ENCODE data around the gene DENND2C. TPM values are rescaled to one million over a fixed set of nuclear protein-coding genes. Genes with fewer than 3 reads are reported as not detected.

DENND2C gene
- total RNA-seq, 1 experiment from 2014 or later: 1.3 TPM

DNA sequence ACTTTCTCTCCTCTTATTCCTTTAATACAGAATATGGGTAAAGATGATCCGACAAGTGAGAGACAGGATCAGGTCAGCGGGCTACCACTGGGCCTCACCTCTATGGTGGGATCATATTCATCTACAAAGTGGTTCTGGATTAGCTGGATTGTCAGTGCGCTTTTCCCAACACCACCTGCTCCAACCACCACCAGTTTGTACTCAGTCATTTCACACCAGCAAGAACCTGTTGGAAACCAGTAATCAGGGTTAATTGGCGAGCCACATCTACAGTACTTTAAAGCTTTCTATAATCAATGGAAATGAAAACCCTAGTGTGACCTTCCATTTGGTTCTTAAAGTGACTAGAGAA, 46.1 kb upstream of the DENND2C start:
- no peak for TF ChIP-seq CTCF (IDR thresholded peaks at IDR 0.05; ENCODE audit: unreplicated experiment)
- CTCF ChIA-PET: no interaction called here
- H3K4me1 Mint-ChIP-seq (ENCODE audit: low read depth, unreplicated experiment): no peaks in the 10 kb centered on the region
- H3K9me3 Mint-ChIP-seq (ENCODE audit: low read depth, unreplicated experiment): no peaks in the 10 kb centered on the region
- peaks cover 55% of the 10 kb centered on the region for H3K36me3 Mint-ChIP-seq (ENCODE audit: insufficient read depth, unreplicated experiment)
- intact Hi-C loops (cut with micrococcal nuclease; ENCODE audit: unreplicated experiment): no loop called here
- peak overlapping the region; percentile 97 for H3K4me3 Mint-ChIP-seq (ENCODE audit: low read depth, unreplicated experiment)
- BruUV-seq (replicated peaks): no TSS peak
- no peak for DNase-seq
- H3K27ac Mint-ChIP-seq (ENCODE audit: unreplicated experiment): peak overlapping the region; percentile 100
- H3K27me3 Mint-ChIP-seq (ENCODE audit: unreplicated experiment): no peaks in the 10 kb centered on the region

DNA sequence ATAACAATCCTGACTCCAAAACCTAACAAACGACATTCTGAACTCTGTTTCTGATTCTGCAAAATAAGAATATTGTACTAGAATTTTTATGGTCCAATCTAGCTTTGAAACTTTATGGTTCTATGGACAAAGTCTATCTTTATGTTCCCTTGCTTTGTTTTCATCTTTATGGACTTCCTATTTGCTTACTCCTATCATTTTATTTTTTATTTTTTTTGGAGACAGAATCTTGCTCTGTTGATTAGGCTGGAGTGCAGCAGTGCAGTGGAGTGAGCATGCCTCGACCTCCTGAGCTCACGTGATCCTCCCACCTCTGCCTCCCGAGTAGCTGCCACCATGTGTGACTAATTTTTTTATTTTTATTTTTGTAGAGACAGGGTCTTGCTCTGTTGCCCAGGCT, 43.1 kb upstream of the DENND2C start:
- no peaks in the 10 kb centered on the region for H3K9me3 Mint-ChIP-seq (ENCODE audit: low read depth, unreplicated experiment)
- no peaks in the 10 kb centered on the region for H3K4me1 Mint-ChIP-seq (ENCODE audit: low read depth, unreplicated experiment)
- no peak for TF ChIP-seq CTCF (IDR thresholded peaks at IDR 0.05; ENCODE audit: unreplicated experiment)
- peaks cover 44% of the 10 kb centered on the region for H3K36me3 Mint-ChIP-seq (ENCODE audit: insufficient read depth, unreplicated experiment)
- H3K4me3 Mint-ChIP-seq (ENCODE audit: low read depth, unreplicated experiment): no peak overlapping the region
- CTCF ChIA-PET: interaction anchor here (0.6 kb wide), 1 partner anchor 8 kb away, joined by 4 read pairs; no protein-coding TSS in a partner anchor
- intact Hi-C loops (cut with micrococcal nuclease; ENCODE audit: unreplicated experiment): no loop called here
- H3K27me3 Mint-ChIP-seq (ENCODE audit: unreplicated experiment): no peaks in the 10 kb centered on the region
- no peak overlapping the region for H3K27ac Mint-ChIP-seq (ENCODE audit: unreplicated experiment)
- BruUV-seq (replicated peaks): no TSS peak
- no peak for DNase-seq

GRCh38 chr1:114710360-114710759, 40.5 kb upstream of the DENND2C start:
- H3K36me3 Mint-ChIP-seq (ENCODE audit: insufficient read depth, unreplicated experiment): peaks cover 29% of the 10 kb centered on the region

DNA sequence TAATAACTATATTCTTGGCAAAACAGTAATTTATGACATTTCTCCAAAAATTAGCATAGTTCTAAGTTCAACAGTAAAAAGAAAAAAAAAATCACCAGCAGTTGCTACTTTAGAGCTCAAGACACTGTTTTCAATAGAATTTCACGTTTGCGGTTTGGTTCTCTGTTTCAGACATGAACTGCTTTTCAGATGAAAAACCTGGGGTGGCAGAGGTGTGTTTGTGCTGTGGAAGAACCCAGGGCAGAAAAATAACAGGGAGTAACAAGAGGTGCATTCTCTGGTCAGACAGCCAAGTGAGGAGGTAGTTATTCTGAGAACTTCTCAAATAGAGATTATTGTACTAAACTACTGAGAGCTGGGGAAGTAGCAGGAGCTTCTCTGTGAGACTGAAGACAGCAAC, 37.8 kb upstream of the DENND2C start:
- H3K36me3 Mint-ChIP-seq (ENCODE audit: insufficient read depth, unreplicated experiment): peaks cover 21% of the 10 kb centered on the region
- DNase-seq: no peak
- no peaks in the 10 kb centered on the region for H3K9me3 Mint-ChIP-seq (ENCODE audit: low read depth, unreplicated experiment)
- no peak for TF ChIP-seq CTCF (IDR thresholded peaks at IDR 0.05; ENCODE audit: unreplicated experiment)
- intact Hi-C loops (cut with micrococcal nuclease; ENCODE audit: unreplicated experiment): no loop called here
- CTCF ChIA-PET: no interaction called here
- no peaks in the 10 kb centered on the region for H3K27me3 Mint-ChIP-seq (ENCODE audit: unreplicated experiment)
- no peak overlapping the region for H3K27ac Mint-ChIP-seq (ENCODE audit: unreplicated experiment)
- BruUV-seq (replicated peaks): TSS peak; percentile 1
- no peaks in the 10 kb centered on the region for H3K4me1 Mint-ChIP-seq (ENCODE audit: low read depth, unreplicated experiment)
- no peak overlapping the region for H3K4me3 Mint-ChIP-seq (ENCODE audit: low read depth, unreplicated experiment)

More at GRCh38 chr1:114710360-114710759, 40.5 kb upstream of the DENND2C start:
- Mint-ChIP-seq H3K4me1 (ENCODE audit: low read depth, unreplicated experiment) (no peaks in the 10 kb centered on the region), H3K9me3 (ENCODE audit: low read depth, unreplicated experiment) (no peaks in the 10 kb centered on the region), H3K4me3 (ENCODE audit: low read depth, unreplicated experiment) (no peak overlapping the region), H3K27me3 (ENCODE audit: unreplicated experiment) (no peaks in the 10 kb centered on the region), H3K27ac (ENCODE audit: unreplicated experiment) (no peak overlapping the region)
- no peak for DNase-seq
- CTCF ChIA-PET: no interaction called here
- intact Hi-C loops (cut with micrococcal nuclease; ENCODE audit: unreplicated experiment): no loop called here
- TF ChIP-seq CTCF (IDR thresholded peaks at IDR 0.05; ENCODE audit: unreplicated experiment): no peak
- BruUV-seq (replicated peaks): no TSS peak

Data from Calu3 (cell line).